ENCODE measurements around the gene PPCDC.

GRCh38 chr15:75025548-75026260 lies 2.3 kb downstream of the PPCDC start:
- no peak for TF ChIP-seq CTCF (conservative IDR thresholded peaks at IDR 0.05 in 1 of 2, IDR thresholded peaks at IDR 0.05 in 1 of 2; ENCODE audit: extremely low read depth in 1 of 2, insufficient read depth in 1 of 2, low read depth in 1 of 2, low read length in 2 of 2)
- TF ChIP-seq EZH2 (IDR thresholded peaks at IDR 0.05; ENCODE audit: borderline replicate concordance, low read length): no peak

Data from mammary epithelial cell (primary cell).